GM21526 (cell line): Measurements from ENCODE around the gene ERCC8.
"Not testable (repeated sequence)": the region's sequence is repeated elsewhere in the genome, so short reads cannot be mapped to it uniquely, and the experiment has no call there.

Experiments used
- ATAC-seq: cut with Tn5 transposase; IDR thresholded peaks from one replicate; pipeline ENCODE4 v1.9.1; 2021; ENCODE audit warnings: moderate library complexity; ENCODE audit not compliant: unreplicated experiment, low FRiP score

The ERCC8 gene

GRCh38 chr5:60944904-60945812 is at the start of gene ERCC8, which contains the start of gene NDUFAF2:
Gene ERCC8, minus strand, starts transcription at chr5:60945070. Its CDS starts 62 bp downstream, at chr5:60945008.
Gene NDUFAF2, plus strand, starts transcription at chr5:60945205. Its CDS starts 51 bp downstream, at chr5:60945256.
- ATAC-seq: peak; percentile 99

GRCh38 chr5:60993875-60994571 is 49.2 kb upstream of the ERCC8 start:
- no peak for ATAC-seq

- no peak for ATAC-seq
Measured at GRCh38 chr5:60993425-60993824, 48.6 kb upstream of the ERCC8 start.

GRCh38 chr5:60992871-60993270 is 48.0 kb upstream of the ERCC8 start:
- ATAC-seq: no peak

GRCh38 chr5:60989790-60990189 is 44.9 kb upstream of the ERCC8 start:
- ATAC-seq: no peak

GRCh38 chr5:60982127-60982526 is 37.3 kb upstream of the ERCC8 start:
- not testable (repeated sequence) for ATAC-seq

- ATAC-seq: no peak
Measured at GRCh38 chr5:60980511-60980910, 35.6 kb upstream of the ERCC8 start.

- ATAC-seq: no peak
Measured at GRCh38 chr5:60978968-60979367, 34.1 kb upstream of the ERCC8 start.

GRCh38 chr5:60977956-60978737 is 33.3 kb upstream of the ERCC8 start:
- ATAC-seq: no peak

- no peak for ATAC-seq
Measured at GRCh38 chr5:60972231-60972630, 27.4 kb upstream of the ERCC8 start.

- ATAC-seq: no peak
Measured at GRCh38 chr5:60961685-60962084, 16.8 kb upstream of the ERCC8 start.

GRCh38 chr5:60960591-60960990 is 15.7 kb upstream of the ERCC8 start:
- ATAC-seq: no peak

GRCh38 chr5:60959156-60959555 is 14.3 kb upstream of the ERCC8 start:
- no peak for ATAC-seq

- ATAC-seq: no peak
Measured at GRCh38 chr5:60958712-60959111, 13.8 kb upstream of the ERCC8 start.

- ATAC-seq: no peak
Measured at GRCh38 chr5:60958088-60958487, 13.2 kb upstream of the ERCC8 start.

GRCh38 chr5:60955239-60955638 is 10.4 kb upstream of the ERCC8 start:
- ATAC-seq: no peak

GRCh38 chr5:60948738-60949137 is 3.9 kb upstream of the ERCC8 start:
- no peak for ATAC-seq

GRCh38 chr5:60945813-60946187 is 930 bp upstream of the ERCC8 start:
- ATAC-seq: peak; percentile 31

GRCh38 chr5:60943624-60944023 is 1.2 kb downstream of the ERCC8 start:
- ATAC-seq: no peak

GRCh38 chr5:60929024-60929423 is 15.8 kb downstream of the ERCC8 start:
- ATAC-seq: no peak

GRCh38 chr5:60927450-60927849 is 17.4 kb downstream of the ERCC8 start:
- ATAC-seq: no peak
